Inferior parietal cortex (tissue), 1 donor: Measurements from ENCODE around the gene TMEM245.
A peak's percentile ranks its signal among the peaks of the same experiment; 100 is the strongest.
"Not testable (repeated sequence)": the region's sequence is repeated elsewhere in the genome, so short reads cannot be mapped to it uniquely, and the experiment has no call there.

Experiments
- DNase-seq: peaks from one replicate; pipeline ENCODE4 v3.0.0-alpha.2; 2016; ENCODE audit errors: extremely low spot score

The TMEM245 gene

DNA sequence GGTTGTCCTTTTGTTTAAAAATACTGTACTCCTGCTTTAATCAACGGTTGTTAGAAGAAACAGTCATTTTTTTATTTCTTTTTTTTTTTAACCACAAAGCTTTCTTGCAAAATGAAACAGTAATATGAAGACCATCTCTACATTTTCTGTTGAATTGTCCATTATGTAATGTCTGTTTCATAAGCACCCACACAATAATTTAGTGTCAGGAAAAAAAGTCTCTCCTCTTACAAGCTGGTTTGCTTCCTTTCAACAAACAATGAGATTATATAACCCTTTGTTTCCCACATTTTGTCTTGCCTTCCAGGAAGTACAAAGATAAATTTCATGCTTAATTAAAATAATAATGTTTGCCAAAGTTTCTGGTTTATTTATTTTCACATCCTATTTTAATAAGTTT is 123.1 kb downstream of the TMEM245 start:
- peak; percentile 17 for DNase-seq

DNA sequence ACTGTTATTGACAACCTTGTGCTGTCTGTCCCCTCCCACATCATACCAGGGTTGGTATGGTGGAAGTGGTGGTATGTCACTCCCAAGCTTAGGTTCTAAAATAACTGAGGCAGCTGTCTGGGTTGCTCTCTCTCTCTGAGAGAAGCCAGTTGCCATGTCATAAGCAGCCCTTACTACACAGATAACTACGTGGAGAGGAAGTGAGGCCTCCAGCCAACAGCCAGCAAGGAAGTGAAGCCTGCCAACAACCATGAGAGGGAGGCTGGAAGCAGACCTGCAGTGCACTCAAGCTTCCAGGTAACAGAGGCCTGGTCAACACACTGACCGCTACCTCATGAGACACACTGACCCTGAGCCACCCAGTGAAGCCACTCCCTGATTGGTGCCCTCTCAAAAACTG is 125.1 kb downstream of the TMEM245 start:
- DNase-seq, result no peak

DNA sequence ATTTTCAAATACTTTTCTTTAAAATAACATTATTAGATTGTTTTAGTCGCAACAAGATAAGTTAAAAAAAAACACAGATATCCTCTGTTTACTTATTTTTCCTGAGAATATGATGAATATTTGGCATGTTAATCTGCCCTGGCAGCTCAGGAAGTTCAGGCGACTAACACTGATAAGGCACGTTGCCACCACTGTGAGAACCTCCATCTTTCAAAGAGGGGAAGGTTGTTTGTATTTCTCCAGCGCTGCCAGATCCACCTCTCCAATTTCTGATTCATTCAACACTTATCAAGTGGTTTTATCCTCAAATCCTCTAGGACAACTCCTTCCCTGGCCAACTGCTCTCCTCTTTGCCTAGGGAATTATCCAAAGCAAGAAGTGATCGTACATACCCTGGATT is 128.3 kb downstream of the TMEM245 start:
- DNase-seq, result no peak

DNA sequence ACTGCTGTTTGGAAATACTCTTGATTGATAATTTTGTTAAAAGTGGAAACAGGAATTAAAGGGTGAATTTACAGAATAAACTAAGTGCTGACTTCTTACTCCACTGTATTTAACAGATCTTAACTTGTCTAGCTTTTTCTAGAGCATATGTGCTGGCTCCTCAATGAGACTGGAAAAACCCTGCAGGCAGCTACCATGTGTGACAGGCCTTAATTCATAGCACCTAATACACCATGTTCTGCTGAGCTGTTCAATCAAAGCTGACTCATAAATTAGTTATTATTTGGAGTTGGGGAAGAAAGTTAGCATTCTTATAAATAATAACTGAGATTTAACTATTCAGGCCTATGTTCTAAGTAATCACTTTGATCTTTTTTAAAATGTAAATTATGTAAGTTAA is 135.9 kb downstream of the TMEM245 start:
- DNase-seq, result no peak

DNA sequence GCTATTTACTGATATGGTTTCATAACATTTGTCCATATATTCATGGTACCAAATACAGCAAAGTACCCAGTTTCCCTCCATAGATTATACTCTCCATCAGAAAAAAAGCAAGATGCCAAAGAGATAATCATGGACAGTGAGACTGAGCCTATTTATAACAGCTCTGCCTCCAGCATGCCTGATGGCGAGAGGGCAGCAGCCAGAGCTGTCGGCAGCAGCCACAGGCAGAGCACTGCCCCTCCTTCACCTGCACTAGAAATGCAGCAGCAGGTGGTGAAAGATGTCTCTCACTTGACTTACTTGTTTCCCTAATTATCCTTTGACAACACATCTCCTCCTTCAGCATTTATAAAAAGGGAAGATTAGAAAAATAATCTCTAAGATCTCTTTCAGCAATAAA is 138.9 kb downstream of the TMEM245 start:
- no peak for DNase-seq

DNA sequence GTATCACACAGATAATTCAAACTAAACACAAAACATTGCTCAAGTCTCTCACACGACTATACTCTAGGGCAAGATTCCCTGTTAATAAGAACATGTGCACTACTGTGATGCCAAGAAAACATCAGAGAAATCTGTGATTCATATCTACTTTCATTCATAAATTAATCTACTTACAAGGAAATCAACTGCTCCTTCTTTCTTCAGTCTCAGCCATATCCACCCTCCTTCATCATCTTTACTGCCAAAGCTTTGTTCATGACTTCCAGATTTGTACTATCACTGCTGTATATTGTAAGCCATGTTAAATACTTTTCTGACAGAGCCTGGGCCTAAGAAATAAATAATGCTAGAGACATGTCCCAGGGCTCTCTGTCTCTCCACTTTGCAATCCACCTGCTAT is 141.5 kb downstream of the TMEM245 start:
- DNase-seq, result no peak

DNA sequence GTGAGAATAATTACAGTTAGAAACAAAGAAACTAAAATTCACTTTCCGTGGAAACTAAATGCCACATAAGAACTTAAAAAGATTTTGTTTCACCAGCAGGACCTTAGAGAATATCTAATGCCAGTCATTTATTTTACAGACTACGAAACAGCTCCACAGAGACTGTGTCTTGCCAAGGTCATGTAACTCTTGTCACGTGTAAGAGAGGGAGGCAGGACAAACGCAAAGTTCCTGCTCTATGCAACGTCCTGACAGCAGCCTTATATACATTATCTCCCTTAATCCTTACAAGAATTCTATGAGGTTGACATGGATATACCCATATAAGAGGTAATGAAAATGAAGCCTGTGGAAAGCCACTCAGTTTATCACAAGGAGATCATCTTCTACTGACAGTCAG is 145.9 kb downstream of the TMEM245 start:
- no peak for DNase-seq

DNA sequence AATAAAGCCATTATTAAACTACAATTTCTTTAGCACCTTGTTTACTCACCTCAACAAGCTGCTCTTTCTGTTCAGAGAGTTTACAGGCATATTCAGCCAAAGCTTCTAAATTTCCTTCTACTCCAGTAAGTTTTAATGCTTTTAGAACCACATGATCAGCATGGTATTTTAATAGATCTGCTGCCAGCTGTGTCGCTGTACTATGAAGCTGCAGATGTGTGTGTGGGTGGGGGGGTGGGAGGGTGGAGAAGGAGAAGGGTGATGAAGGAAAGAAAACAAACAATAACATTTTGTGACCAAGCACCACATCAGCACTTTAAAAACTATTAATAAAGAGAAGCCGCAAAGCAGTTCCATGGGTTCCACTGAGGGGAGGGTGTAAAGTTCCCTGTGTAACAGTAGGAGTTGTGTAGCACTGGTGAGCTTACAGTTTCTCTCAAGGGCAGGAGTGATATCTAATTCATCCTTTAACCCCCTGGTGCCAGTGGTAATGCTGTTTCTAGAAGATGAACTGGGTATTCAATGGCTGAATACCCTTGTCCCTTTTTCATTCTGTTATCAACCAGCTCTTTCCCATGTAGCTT is 147.0 kb downstream of the TMEM245 start:
- DNase-seq, result no peak

DNA sequence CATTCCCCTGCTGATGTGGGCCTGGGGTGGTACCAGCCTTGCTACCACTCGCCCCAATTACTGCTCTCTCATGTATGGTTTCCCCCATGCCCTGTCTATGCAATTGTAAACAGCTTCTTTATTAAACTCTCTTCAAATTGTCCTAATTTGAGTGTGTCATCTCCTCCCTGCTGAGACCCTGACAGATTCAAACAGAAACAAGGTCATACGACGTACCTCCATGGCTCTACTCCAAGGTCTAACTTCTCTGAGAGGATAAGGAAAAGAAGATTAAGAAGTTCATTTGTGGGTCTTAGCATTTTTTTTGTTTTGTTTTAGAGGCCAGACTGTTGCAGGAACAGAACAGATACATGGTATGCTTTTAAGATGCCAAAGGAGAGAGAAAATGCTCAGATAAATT is 147.6 kb downstream of the TMEM245 start:
- DNase-seq, result no peak

DNA sequence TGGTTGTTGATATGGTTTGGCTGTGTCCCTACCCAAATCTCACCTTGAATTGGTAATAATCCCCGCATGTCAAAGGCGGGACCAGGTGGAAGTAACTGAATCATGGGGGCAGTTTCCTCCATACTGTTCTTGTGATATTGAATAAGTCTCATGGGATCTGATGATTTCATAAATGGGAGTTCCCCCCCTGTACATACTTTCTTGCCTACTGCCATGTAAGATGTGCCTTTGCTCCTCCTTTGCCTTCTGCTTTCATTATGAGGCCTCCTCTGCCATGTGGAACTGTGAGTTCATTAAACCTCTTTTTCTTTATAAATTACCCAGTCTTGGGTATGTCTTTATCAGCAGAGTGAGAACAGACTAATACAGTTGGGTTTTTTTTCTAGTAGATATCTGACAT is 148.4 kb downstream of the TMEM245 start:
- not testable (repeated sequence) for DNase-seq

DNA sequence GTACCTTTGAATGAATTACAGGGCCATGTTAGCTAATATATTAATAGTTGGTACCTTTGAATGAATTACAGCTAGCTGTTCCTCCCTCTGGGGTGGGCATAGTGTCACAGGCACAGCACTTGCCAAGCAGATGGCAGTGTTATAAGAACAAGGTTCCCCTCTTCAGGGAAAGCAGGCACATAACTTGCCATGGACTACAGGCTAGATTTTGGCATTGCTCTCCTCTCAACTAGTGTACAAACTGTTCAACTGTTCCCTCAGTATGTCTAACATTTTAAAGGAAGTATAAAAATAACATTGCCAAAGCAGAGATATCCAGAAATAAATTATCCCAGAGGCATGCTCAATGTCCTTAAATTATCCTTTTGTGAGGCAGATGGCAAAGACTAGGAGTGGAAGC is 151.8 kb downstream of the TMEM245 start:
- peak; percentile 58 for DNase-seq
